Adrenal gland (tissue), 5 donors: ENCODE data around the gene GP5.

Experiments
- POLR2A ChIP-seq, 2 donors: fragments of 450-650 bp; IDR thresholded peaks; one replicate each; pipeline ENCODE4 v1.6.1; 2017; ENCODE audit warnings: antibody characterized with exemption in 2 of 2, mild to moderate bottlenecking in 2 of 2, moderate library complexity in 1 of 2
- TF ChIP-seq, protein P1 (sequence below), 6 experiments: fragments of 450-650 bp in 4 of 6; fragments of 200-600 bp in 2 of 6; sonication (generic) in 1 of 6; IDR thresholded peaks; 1 replicate in 5 of 6; 2 replicates in 1 of 6; pipeline versions ENCODE4 v1.5.1 to v1.8.0; 2016 to 2021; ENCODE audit warnings: antibody characterized with exemption in 6 of 6, mild to moderate bottlenecking in 2 of 6, moderate library complexity in 1 of 6
- donor health status: DM: no; HTN: no; CAD: no.

DNA sequence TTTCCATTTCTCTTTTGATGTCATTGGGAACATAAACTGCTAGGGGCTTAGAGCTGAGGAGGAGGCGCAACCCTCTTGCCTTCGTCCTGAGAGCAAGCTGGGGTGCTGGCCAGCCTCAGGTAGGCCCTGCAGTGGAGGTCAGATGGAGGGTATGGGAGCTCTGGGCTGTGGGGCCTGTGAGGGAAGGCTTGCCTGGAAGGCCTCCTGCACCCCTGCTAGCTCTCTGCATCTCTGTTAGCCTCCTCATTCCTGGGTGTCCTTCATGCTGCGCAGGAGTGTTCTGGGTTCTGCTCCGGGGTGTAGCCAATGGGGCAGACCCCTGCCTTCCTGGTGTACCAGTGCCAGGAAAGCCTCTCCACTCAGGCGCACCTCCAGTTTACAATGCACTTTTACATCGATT is 11.8 kb downstream of the GP5 start:
- TF ChIP-seq POLR2A (IDR thresholded peaks at IDR 0.05): no peak
- TF ChIP-seq, protein P1, sequence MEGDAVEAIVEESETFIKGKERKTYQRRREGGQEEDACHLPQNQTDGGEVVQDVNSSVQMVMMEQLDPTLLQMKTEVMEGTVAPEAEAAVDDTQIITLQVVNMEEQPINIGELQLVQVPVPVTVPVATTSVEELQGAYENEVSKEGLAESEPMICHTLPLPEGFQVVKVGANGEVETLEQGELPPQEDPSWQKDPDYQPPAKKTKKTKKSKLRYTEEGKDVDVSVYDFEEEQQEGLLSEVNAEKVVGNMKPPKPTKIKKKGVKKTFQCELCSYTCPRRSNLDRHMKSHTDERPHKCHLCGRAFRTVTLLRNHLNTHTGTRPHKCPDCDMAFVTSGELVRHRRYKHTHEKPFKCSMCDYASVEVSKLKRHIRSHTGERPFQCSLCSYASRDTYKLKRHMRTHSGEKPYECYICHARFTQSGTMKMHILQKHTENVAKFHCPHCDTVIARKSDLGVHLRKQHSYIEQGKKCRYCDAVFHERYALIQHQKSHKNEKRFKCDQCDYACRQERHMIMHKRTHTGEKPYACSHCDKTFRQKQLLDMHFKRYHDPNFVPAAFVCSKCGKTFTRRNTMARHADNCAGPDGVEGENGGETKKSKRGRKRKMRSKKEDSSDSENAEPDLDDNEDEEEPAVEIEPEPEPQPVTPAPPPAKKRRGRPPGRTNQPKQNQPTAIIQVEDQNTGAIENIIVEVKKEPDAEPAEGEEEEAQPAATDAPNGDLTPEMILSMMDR (IDR thresholded peaks at IDR 0.05): no peak
